GM12865 (cell line): Measurements from ENCODE around the gene TMTC3.

Source experiments
- DNase-seq: peaks from one replicate; pipeline ENCODE4 v3.0.0; 2010; ENCODE audit warnings: low read depth
- H3K4me3 ChIP-seq: 2 replicates; pipeline ENCODE4 v1.5.1; 2011; ENCODE audit warnings: mild to moderate bottlenecking, low read depth, low read length, control low read depth
- TF ChIP-seq, protein P1 (sequence below): IDR thresholded peaks from 2 replicates; pipeline ENCODE4 v1.5.1; 2011; ENCODE audit warnings: low read length, control low read depth, low read depth, inconsistent platforms; ENCODE audit not compliant: insufficient read depth; ENCODE audit errors: missing control alignments

The TMTC3 gene

DNA sequence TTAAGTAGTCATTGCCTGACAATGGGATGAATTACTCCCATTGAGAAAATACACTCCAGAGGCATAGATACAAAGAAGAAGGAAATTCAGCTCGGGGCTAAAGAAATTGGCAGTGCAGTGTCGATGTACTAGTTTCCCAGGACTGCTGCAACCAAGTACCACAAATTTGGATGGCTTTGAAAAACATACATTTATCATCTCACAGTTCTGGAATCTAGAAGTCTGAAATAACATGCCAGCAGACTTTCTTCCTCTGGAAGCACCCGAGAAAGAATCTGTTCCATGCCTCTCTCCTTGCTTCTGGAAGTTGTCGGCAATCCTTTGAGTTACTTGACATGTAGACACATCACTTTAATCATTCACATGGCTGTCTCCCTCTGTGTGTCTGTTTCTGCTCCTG, 101.9 kb downstream of the TMTC3 start:
- TF ChIP-seq, protein P1, sequence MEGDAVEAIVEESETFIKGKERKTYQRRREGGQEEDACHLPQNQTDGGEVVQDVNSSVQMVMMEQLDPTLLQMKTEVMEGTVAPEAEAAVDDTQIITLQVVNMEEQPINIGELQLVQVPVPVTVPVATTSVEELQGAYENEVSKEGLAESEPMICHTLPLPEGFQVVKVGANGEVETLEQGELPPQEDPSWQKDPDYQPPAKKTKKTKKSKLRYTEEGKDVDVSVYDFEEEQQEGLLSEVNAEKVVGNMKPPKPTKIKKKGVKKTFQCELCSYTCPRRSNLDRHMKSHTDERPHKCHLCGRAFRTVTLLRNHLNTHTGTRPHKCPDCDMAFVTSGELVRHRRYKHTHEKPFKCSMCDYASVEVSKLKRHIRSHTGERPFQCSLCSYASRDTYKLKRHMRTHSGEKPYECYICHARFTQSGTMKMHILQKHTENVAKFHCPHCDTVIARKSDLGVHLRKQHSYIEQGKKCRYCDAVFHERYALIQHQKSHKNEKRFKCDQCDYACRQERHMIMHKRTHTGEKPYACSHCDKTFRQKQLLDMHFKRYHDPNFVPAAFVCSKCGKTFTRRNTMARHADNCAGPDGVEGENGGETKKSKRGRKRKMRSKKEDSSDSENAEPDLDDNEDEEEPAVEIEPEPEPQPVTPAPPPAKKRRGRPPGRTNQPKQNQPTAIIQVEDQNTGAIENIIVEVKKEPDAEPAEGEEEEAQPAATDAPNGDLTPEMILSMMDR = no peak
- no peak overlapping the region for H3K4me3 ChIP-seq
- no peak for DNase-seq

DNA sequence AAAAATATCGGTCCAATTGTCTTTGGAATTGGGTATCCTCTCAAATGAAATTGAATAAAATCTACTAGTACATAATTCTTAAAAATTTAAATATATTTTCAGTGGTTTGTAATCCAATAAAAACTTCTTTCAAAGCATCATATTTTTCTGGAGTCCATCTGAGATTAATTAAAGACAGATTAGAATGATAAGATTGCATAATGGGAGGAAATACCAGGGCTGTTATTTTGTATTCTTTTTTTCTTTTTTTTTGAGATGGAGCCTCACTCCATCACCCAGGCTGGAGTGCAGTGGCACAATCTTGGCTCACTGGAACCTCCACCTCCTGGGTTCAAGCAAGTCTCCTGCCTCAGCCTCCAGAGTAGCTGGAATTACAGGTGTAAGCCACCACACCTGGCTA, 103.8 kb downstream of the TMTC3 start:
- H3K4me3 ChIP-seq = no peak overlapping the region
- DNase-seq = no peak
- TF ChIP-seq, protein P1 = no peak

DNA sequence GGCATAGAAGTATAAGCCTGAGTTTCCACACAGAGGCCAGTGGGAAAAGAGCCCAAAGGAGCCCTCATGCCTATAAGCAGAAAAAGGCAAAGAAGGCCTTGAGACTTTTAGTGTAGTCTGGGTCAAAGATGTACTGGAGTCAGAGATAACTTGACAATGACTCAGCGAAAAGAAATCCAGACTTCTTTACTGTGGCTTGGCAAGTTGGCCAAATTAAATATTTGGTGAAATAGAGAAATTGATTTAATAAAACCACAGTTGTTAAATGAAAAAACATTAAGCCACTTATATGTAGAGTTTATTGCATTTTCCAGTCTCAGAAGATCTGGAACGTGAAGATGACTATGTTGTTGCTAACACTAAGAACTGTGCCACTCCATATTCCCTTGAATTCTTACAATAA, 105.1 kb downstream of the TMTC3 start:
- no peak for DNase-seq

DNA sequence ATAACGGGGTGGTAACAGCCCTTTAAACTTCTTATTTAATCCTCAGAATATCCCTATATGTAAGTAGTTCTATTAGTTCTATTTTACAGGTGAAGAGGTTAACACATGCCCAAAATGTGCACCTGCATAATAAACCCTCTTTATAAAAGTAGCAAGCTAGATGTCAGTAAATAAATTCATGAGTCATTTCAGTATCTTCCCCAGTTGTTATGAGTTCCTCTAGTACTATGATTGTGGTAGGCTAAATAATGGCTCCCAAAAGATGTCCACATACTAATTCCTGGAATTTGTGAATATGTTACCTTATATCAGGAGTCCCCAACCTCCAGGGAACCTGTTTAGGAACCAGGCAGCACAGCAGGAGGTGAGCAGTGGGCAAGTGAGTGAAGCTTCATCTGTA, 106.5 kb downstream of the TMTC3 start:
- H3K4me3 ChIP-seq = no peak overlapping the region
- no peak for DNase-seq
- TF ChIP-seq, protein P1 = no peak

More for the DNA sequence above, 105.1 kb downstream of the TMTC3 start:
- TF ChIP-seq, protein P1 = no peak
- H3K4me3 ChIP-seq = no peak overlapping the region
